Common myeloid progenitor, CD34-positive (primary cell): ENCODE results near the gene OR51T1.

Experiments
- CTCF ChIA-PET: fragments of 350-600 bp; sonication (Branson Sonifier 250); formaldehyde crosslinking; loops from one replicate; lab custom pipeline; 2021; ENCODE audit warnings: antibody characterized with exemption; lab: Charles Lee
- POLR2A ChIA-PET: fragments of 350-600 bp; sonication (Branson Sonifier 250); formaldehyde crosslinking; loops from one replicate; lab custom pipeline; 2021; ENCODE audit warnings: antibody characterized with exemption; lab: Charles Lee
- DNase-seq, 3 donors: peaks; one replicate each; pipeline versions ENCODE4 v3.0.0 to v3.0.0-alpha.2; 2013
- H3K27ac ChIP-seq, 2 experiments: 1 replicate in 1 of 2; 2 replicates in 1 of 2; pipeline ENCODE4 v1.7.0; 2013; ENCODE audit warnings: inconsistent platforms in 2 of 2, low read length in 2 of 2, mild to moderate bottlenecking in 2 of 2, low read depth in 1 of 2, moderate library complexity in 1 of 2; ENCODE audit not compliant: severe bottlenecking in 2 of 2, insufficient read depth in 1 of 2, poor library complexity in 1 of 2
- H3K27me3 ChIP-seq, 5 experiments: replicated peaks in 2 of 5; 1 replicate in 3 of 5; 2 replicates in 2 of 5; pipeline versions ENCODE4 v1.6.1 to v1.7.0; 2013; ENCODE audit warnings: low read length in 4 of 5, mild to moderate bottlenecking in 2 of 5, moderate library complexity in 2 of 5, inconsistent platforms in 1 of 5; ENCODE audit not compliant: insufficient read depth in 5 of 5, control insufficient read depth in 4 of 5
- H3K36me3 ChIP-seq, 4 experiments: 1 replicate in 2 of 4; 2 replicates in 2 of 4; pipeline versions ENCODE4 v1.6.1 to v1.7.0; 2013; ENCODE audit warnings: low read length in 3 of 4, control low read depth in 1 of 4, mild to moderate bottlenecking in 1 of 4; ENCODE audit not compliant: control insufficient read depth in 4 of 4, insufficient read depth in 4 of 4
- H3K4me1 ChIP-seq, 4 experiments: 1 replicate in 3 of 4; 2 replicates in 1 of 4; pipeline versions ENCODE4 v1.6.1 to v1.7.1; 2013; ENCODE audit warnings: low read length in 3 of 4, mild to moderate bottlenecking in 3 of 4, control low read depth in 1 of 4, inconsistent platforms in 1 of 4, moderate library complexity in 1 of 4; ENCODE audit not compliant: control insufficient read depth in 4 of 4, insufficient read depth in 4 of 4; ENCODE audit errors: control extremely low read depth in 1 of 4
- H3K4me3 ChIP-seq, 7 experiments: 1 replicate in 4 of 7; 2 replicates in 3 of 7; pipeline versions ENCODE4 v1.5.1 to v1.7.0; 2013; ENCODE audit warnings: mild to moderate bottlenecking in 7 of 7, low read length in 6 of 7, moderate library complexity in 6 of 7, inconsistent platforms in 2 of 7, low read depth in 2 of 7, control low read depth in 1 of 7; ENCODE audit not compliant: insufficient read depth in 4 of 7, control insufficient read depth in 1 of 7; ENCODE audit errors: extremely low read depth in 1 of 7
- H3K9me3 ChIP-seq, 5 experiments: 1 replicate in 4 of 5; 2 replicates in 1 of 5; pipeline versions ENCODE4 v1.6.1 to v1.7.1; 2013; ENCODE audit warnings: low read length in 4 of 5, mild to moderate bottlenecking in 2 of 5, inconsistent platforms in 1 of 5, low read depth in 1 of 5, moderate library complexity in 1 of 5; ENCODE audit not compliant: control insufficient read depth in 4 of 5, insufficient read depth in 2 of 5; ENCODE audit errors: control extremely low read depth in 1 of 5
- WGBS: methylation state at CpG from one replicate; pipeline ENCODE4 v1.1.5; 2013; ENCODE audit not compliant: insufficient coverage; 5-methylcytosine and 5-hydroxymethylcytosine counted together

Gene OR51T1

GRCh38 chr11:4924239-4924638 lies 42.5 kb downstream of the OR51T1 start, which contains the start of gene OR51G1:
Gene OR51G1, minus strand, starts transcription at chr11:4924339. Its CDS starts 0 bp downstream, at chr11:4924339.
- Histone ChIP-seq H3K4me1 (no peaks in the 10 kb centered on the region), H3K27ac (no peak within 1 kb of the TSS), H3K4me3 (no peak within 1 kb of the TSS), H3K36me3 (no peaks in the 10 kb centered on the region), H3K9me3 (no peaks in the 10 kb centered on the region), H3K27me3 (peaks cover 0 to 2% (median 0%) of the 10 kb centered on the region in 5 experiments)
- DNase-seq: no peak
- POLR2A ChIA-PET: no interaction called here
- CTCF ChIA-PET: no interaction called here
- 100% methylated on average over 1 of the region's 1 CpG for WGBS

- CTCF ChIA-PET: no interaction called here
- POLR2A ChIA-PET: no interaction called here
- H3K9me3 ChIP-seq: no peaks in the 10 kb centered on the region
Observed at GRCh38 chr11:4926608-4927007, 44.9 kb downstream of the OR51T1 start.

More at GRCh38 chr11:4926608-4927007, 44.9 kb downstream of the OR51T1 start:
- Histone ChIP-seq H3K36me3 (no peaks in the 10 kb centered on the region), H3K27me3 (peaks cover 0 to 3% (median 2%) of the 10 kb centered on the region in 5 experiments), H3K4me3 (no peak overlapping the region), H3K4me1 (no peaks in the 10 kb centered on the region), H3K27ac (no peak overlapping the region)
- no peak for DNase-seq
